ENCODE results near the gene WFDC10A. TPM values are rescaled to one million over a fixed set of nuclear protein-coding genes. Genes with fewer than 3 reads are reported as not detected.
"Not testable (repeated sequence)": the region's sequence is repeated elsewhere in the genome, so short reads cannot be mapped to it uniquely, and the experiment has no call there.

WFDC10A gene
- not detected for total RNA-seq

DNA sequence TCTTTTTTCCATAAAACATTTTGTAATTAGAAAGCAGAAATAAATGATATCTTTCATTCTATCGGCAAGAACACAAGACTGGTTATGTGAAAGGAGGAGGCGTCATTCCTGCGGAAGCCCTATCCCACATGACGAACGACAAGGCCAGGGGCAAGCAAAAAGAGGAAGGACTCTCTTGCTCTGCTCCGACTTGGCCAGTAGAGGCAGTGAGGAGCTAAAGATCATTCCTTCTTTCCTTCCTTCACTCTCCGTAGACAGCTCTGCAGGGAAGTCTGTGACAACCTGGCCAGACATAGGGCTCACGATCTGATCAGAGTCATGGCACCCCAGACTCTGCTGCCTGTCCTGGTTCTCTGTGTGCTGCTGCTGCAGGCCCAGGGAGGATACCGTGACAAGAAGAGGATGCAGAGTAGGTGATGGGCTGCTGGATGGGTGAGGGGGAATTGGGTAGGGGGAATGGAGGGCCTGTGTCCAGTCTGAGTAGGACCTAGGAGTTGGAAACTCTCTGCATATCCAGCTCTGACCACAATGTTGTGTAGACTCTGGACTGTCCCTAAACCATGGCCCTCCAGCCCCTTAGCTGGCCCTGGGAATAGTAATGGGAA is at the start of gene WFDC10A:
Gene WFDC10A, plus strand, starts transcription at position 244 of the 605 bp plus-strand sequence. Its CDS starts 75 bp downstream, at position 319.
- CTCF ChIA-PET = interaction anchor here (3.6 kb wide), 1 partner anchor 142 kb away, joined by 12 read pairs; no protein-coding TSS in a partner anchor
- POLR2A ChIA-PET = no interaction called here

DNA sequence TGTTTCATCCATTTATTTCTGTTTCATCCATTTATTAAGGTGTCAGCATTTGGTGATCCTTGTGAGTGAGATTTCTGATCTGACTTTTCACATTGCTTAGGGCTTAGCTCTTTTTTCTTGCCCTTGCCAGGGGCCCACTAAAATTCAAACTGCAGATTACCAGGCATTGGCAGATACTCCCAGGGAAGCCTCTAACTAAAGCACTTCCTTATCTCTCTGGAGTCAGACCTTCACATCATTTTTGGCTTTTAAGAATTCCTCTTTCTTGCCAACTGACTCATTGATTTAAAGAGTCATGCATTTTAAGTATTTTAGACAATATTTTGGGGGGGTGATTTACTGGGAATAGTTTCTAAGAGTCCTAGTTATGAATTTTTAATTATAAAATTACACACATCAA is 47.8 kb upstream of the WFDC10A start:
- ChIA-PET CTCF (no interaction called here), POLR2A (no interaction called here)

DNA sequence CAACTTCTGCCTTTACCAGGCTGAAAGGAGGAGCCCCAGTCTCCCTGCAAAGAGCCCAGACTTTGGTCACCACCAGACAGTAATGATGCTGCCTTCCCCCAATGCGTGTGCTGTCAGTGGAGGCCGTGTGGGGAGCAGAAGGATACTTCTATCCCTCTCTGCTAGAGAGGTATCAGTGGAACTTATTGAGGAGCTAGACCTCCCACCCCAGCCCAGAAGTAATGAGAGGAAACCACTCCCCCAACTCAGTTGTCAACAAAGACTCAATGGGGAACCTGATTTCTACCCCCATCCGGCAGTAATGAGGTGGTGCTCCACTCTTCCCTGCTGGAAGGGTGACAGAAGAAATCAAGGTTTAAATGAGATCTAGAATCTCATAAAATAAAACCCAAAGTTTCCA is 46.0 kb upstream of the WFDC10A start:
- ChIA-PET POLR2A (no interaction called here), CTCF (interaction anchor here (1.1 kb wide), 1 partner anchor 188 kb away, joined by 3 read pairs; no protein-coding TSS in a partner anchor)

DNA sequence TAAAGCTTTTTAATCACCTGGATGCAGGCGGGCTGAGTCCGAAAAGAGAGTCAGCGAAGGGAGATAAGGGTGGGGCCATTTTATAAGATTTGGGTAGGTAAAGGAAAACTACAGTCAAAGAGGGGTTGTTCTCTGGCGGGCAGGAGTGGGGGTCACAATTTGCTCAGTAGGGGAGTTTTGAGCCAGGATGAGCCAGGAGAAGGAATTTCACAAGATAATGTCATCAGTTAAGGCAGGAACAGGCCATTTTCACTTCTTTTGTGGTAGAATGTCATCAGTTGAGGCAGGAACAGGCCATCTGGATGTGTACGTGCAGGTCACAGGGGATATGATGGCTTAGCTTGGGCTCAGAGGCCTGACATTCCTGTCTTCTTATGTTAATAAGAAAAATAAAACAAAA is 45.2 kb upstream of the WFDC10A start:
- CTCF ChIA-PET = interaction anchor here (1.1 kb wide), 1 partner anchor 187 kb away, joined by 3 read pairs; no protein-coding TSS in a partner anchor
- POLR2A ChIA-PET = not testable (repeated sequence)

DNA sequence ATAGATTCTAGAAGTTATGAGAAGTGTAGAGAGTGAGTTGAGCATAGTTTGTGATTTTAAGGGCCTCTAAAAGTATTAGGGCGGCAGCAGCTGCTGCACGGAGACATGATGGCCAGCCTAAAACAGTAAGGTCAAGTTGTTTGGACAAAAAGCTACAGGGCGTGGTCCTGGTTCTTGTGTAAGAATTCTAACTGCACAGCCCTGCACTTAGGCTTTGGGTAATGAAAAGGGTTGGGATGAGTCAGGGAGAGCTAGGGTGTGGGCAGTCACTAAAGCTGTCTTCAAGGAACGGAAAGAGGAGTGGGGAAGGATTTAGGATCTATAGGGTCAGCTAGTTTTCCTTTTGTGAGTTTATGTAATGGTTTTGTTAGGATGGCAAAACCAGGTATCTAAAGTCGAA is 43.6 kb upstream of the WFDC10A start:
- POLR2A ChIA-PET = not testable (repeated sequence)
- CTCF ChIA-PET = interaction anchor here (0.6 kb wide), 1 partner anchor 127 kb away, joined by 3 read pairs; no protein-coding TSS in a partner anchor

DNA sequence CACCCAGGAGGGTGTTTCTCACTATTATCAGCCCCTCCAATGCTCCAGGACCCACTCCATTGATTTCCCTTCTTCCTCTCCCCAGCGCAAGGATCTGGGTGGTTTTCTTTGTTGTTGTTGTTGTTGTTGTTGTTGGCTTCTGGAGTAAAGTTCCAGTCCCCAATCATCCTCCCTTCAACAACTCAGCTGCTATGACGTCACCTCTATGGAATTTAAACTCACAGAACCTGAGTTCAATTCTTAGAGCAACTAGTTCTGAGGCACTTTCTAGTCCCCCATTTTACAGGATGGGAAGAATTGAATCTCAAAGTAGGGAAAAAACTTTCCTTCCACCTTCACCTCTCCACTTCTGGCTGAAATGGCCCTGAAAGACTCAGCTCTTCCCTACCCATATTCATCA is 40.7 kb upstream of the WFDC10A start:
- CTCF ChIA-PET = interaction anchor here (1.9 kb wide), 1 partner anchor 183 kb away, joined by 5 read pairs; no protein-coding TSS in a partner anchor

DNA sequence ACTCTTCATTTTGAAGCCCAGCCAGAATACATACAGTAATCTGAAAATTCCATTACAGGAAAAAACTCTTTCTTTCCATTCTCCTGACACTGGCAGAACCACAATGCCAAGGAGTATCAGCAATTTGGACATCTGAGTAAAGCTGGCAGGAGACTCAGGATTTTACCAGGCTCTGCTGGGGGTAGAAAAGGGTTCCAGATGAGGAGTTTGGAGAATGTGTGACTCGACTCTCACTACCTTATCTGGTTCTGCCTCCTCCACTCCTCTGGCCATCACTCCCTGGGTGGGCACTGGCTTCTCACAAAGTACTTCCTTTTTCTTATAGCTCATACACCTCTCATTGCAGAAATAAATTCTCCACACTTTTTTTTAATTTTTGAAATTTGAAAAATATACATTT is 39.8 kb upstream of the WFDC10A start:
- ChIA-PET CTCF (interaction anchor here (1.9 kb wide), 1 partner anchor 182 kb away, joined by 5 read pairs; no protein-coding TSS in a partner anchor), POLR2A (no interaction called here)

More for the DNA sequence above, 40.7 kb upstream of the WFDC10A start:
- POLR2A ChIA-PET = no interaction called here

DNA sequence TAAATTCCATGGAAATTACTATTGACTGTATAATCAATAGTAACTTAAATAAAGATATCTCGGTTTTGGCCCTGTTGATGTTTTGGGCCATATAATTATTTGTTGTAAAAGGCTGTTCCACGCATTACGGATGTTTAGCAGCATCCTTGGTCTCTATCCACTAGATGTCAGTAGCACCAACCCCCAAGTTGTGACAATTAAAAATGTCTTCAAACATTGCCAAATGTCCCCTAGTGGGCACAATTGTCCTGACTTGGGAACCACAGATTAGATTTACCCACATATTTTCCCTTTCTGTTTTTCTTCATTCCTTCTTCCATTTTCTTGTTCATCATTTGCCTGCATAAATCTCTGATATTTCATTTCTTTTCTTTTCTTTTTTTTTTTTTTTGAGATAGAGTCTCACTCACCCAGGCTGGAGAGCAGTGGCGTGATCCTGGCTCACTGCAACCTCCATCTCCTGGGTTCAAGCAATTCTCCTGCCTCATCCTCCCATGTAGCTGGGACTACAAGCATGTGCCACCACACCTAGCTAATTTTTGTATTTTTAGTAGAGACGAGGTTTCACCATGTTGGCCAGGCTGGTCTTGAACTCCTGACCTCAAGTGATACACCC is 36.9 kb upstream of the WFDC10A start:
- ChIA-PET CTCF (interaction anchor here (2.9 kb wide), 1 partner anchor 178 kb away, joined by 18 read pairs; no protein-coding TSS in a partner anchor), POLR2A (no interaction called here)

DNA sequence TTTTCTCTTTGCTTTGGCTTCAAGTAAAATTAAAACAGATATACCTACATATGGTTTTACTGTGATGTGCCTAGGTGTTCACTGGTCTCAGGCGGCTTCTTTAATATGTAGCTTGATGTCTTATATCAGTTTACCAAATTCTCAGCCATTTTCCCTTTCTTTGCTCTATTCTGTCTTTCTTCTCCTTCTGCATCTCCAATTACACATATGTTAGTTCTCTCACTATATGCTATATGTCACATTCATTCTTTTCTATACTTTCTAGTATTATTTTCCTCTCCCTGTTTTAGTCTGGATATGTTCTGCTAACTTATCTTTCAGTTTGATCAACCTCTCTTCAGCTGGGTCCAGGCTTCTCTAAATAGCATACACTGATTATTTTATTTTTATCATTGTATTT is 36.0 kb upstream of the WFDC10A start:
- POLR2A ChIA-PET = no interaction called here
- CTCF ChIA-PET = interaction anchor here (2.9 kb wide), 1 partner anchor 178 kb away, joined by 18 read pairs; no protein-coding TSS in a partner anchor

DNA sequence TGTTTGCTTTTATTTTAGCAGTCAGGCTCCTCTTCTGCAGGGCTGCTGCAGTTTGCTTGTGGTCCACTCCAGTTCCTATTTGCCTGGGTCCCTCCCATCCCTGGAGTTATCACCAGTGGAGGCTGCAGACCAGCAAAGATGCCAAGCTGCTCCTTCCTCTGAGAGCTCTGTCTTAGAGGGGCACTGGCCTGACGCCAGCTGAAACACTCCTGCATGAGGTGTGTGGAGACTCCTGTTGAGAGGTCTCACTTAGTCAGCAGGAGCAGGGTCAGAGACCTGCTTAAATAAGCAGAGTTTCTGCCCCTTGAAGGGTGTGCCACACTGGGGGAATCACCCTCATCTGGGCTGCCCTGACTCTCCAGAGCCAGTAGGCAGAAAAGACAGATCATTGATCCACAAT is 34.3 kb upstream of the WFDC10A start:
- CTCF ChIA-PET = no interaction called here
- POLR2A ChIA-PET = no interaction called here

DNA sequence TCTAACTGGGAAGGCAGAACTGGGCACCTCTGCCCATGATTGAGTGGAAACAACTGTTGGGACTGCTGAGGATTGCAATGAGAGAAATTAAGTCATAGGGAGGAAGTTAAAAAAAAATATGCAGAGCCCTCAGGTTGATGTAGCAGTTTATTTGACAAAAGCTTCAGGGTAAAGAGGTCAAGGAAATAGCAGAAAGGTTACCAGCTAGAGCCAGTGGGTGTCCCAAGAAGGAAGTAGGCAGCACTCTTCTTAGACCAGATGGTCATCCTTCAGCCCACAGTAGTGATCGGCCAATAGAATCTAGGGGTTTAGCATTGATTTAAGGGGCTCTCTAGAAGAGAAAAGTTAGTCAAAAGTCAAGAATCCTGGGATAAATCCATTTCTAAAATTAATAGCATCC is 21.7 kb upstream of the WFDC10A start:
- ChIA-PET POLR2A (no interaction called here), CTCF (no interaction called here)

DNA sequence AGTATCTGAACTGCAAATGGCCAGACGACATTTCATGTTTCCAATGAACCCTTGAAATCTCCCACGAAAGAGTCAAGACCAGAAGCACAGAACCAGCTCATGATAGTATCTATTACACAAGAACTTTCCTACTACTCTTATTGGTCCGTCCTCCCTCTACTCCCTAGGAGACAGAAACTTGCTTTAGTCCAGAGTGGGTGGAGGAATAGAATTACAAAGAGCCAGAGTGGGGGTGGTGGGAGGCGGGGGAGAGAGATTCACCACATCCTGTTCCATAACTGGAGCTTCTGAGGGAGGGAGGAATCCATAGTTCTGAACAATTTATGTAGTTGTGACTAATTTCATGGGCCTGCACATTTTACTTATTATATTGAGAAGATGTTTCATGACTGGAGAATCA is 18.5 kb upstream of the WFDC10A start:
- POLR2A ChIA-PET = no interaction called here
- CTCF ChIA-PET = interaction anchor here (0.6 to 1.5 kb wide), 2 partner anchors 161 to 226 kb away, joined by 3 read pairs; no protein-coding TSS in a partner anchor

DNA sequence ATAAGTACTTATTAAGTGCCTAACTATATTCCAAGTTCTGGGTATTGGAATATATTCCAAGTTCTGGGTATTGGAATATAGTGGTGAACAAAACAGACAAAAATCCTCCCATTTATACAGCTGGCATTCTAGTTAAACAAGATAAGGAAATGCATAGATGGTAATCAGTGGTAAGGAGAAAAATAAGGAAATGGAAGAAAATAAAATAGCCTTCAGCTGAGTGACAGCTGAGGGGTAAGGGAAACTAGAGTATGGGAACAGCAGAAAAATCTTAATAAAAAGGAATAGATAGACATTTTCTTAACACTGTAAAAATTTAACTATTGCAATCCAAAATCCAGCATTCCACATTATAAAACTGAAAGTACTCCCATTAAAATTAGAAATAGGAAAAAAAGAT is 17.2 kb upstream of the WFDC10A start:
- CTCF ChIA-PET = interaction anchor here (0.6 kb wide), 1 partner anchor 227 kb away, joined by 3 read pairs; no protein-coding TSS in a partner anchor
- POLR2A ChIA-PET = no interaction called here

DNA sequence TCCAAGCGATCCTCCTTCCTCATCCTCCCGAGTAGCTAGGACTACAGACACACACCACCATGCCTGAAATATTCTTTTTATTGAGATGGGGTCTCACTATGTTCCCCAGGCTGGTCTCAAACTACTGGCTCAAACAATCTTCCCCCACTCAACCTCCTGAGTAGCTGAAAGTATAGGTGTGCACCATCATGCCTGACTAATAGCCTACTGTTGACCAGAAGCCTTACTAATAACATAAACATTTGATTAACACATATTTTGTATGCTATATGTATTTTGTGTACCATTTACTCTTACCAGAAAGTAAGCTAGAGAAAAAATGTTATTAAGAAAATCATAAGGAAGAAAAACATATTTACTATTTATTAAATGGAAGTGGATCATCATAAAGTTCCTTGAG is 11.9 kb upstream of the WFDC10A start:
- ChIA-PET CTCF (interaction anchor here (0.8 kb wide), 1 partner anchor 153 kb away, joined by 3 read pairs; no protein-coding TSS in a partner anchor), POLR2A (no interaction called here)

DNA sequence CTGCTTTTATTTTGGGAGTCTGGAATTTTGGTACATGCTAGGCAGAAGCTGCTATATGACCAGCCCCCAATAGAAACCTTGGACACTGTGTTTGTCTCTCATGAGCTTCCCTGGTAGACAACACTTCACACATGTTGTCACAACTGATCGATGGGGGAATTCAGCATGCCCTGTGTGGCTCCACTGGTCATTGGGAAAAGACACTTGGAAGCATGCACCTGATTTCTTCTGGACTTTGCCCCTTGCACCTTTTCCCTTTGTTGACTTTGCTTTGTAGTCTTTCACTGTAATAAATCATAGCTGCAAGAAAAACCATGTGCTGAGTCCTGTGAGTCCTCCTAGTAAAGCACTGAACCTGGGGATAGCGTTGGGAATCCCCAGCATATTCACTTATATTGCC is 7.9 kb upstream of the WFDC10A start:
- POLR2A ChIA-PET = no interaction called here
- CTCF ChIA-PET = no interaction called here

DNA sequence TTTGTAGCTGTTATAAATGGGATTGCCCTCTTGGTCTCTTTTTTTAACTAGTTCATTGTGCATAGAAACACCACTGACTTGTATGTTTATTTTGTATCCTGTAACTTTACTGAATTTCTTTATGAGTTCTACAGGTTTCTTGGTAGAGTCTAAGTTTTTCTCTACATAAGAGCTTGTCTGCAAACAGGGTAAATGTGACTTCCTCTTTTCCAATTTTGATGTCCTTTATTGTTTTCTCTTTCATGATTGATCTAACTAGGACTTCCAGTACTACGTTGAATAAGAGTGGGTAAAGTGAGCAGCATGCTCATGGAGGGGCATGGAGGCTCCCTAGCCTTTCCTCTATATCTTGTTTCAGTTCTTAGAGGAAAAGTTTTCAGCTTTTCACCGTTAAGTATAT is 3.0 kb upstream of the WFDC10A start:
- ChIA-PET CTCF (interaction anchor here (0.6 to 3.6 kb wide), 2 partner anchors 145 to 146 kb away, joined by 3 to 12 read pairs; no protein-coding TSS in a partner anchor), POLR2A (no interaction called here)

DNA sequence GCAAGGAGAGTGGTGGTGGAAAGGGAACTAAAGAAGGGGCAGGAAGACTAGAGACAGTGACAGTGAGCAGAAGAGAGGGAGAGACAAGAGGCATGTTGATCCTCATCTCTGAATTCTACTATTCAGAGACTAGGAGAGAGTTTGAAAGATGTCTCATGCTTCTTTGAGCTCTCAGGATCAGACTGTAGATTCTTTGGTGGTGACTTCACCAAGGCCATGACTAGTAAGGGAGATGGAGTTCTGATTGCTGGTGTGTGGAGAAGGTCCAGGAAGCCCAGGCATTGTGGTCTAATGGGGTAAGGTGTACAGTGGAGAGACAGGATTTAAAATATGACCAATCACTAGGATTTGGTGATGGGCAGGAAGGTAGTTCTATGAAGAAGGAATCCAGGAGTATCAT is 832 bp downstream of the WFDC10A start:
- ChIA-PET POLR2A (no interaction called here), CTCF (interaction anchor here (0.9 kb wide), 1 partner anchor 12 kb away, joined by 3 read pairs; no protein-coding TSS in a partner anchor)

DNA sequence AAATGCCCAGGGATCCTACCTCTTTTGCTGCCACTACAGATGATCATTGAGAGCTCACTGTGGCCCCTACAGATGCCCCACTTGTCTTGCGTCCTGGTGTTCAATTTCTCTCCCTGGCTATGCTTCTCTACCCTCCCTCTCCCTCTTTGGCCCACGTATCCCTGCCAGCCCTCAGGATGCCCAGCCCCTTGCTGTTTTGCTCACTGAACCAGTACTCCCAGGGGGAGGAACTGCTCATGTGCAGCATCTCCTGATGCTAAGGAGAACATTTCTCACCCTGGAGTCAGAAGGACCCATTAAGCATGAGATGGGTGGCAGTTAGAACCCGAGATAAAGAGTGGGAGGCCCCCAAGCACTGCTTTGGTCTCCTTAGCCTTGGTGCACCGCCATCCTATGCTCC is 1.6 kb downstream of the WFDC10A start, which contains the start of gene WFDC9:
Gene WFDC9, minus strand, starts transcription at position 101 of the 400 bp plus-strand sequence. CDS start 21,103 bp downstream, outside the sequence.
- ChIA-PET POLR2A (no interaction called here), CTCF (interaction anchor here (0.9 kb wide), 1 partner anchor 11 kb away, joined by 3 read pairs; no protein-coding TSS in a partner anchor)

DNA sequence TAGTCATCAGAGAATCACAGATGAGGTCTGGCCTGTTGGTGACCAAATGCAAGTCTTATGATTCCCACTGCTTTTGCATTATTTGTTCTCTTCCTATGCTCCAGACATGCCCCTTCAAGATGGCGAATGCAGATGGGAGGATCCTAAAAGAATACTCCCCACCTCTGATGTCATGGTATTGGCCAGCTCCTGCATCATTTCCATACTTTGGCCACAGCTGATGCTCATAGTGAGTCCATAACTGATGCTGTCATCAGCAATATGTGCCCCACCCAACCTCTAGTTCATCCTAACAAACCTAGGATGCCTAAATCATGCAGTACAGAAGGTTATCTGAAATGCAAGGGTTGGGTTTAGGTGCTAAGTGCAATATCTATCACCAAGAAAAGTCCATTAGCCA is 7.0 kb downstream of the WFDC10A start:
- ChIA-PET CTCF (interaction anchor here (0.9 kb wide), 1 partner anchor 134 kb away, joined by 3 read pairs; no protein-coding TSS in a partner anchor), POLR2A (no interaction called here)

DNA sequence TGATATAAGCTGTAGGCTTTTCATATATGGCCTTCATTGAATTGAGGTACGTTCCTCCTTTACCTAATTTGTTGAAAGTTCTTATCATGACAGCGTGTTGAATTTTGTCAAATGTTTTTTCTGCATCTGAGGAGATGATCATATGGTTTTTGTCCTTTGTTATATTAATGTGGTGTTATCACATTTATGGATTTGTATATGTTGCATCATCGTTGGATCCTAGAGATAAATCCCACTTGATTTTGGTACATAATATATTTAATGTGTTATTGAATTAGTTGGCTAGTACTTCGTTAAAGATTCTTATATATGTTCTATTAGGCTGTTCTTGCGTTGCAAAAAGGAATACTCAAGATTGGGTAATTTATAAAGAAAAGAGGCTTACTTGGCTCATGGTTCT is 10.1 kb downstream of the WFDC10A start:
- CTCF ChIA-PET = no interaction called here
- POLR2A ChIA-PET = no interaction called here

DNA sequence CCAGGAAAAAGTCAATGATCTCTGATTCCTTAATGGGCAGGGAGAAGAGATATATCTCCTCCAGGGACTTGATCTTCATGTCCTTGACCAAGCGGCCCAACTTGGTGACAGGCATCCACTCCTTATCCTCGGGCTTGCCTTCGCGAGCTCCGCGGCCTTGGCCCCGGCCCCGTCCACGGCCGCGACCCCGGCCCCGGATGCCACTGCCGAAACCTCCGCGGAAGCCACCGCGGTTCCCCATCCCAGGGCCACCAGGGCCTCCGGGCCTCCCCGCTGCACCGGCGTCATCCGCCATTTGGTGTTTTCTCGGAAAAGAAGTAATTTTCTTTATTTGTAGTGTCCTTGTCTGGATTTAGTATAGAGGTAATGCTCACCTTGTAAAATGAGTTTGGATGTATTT is 11.5 kb downstream of the WFDC10A start:
- CTCF ChIA-PET, POLR2A ChIA-PET: not testable (repeated sequence)
